Measurements from ENCODE around the gene MRI1. TPM values are rescaled to one million over a fixed set of nuclear protein-coding genes. Genes with fewer than 3 reads are reported as not detected.

MRI1 gene
- total RNA-seq, 1 experiment from 2014 or later: 33.8 TPM

GRCh38 chr19:13794757-13795589 lies 30.7 kb downstream of the MRI1 start, which contains the start of gene ZSWIM4:
Gene ZSWIM4 (plus strand): TSS chr19:13795443. CDS start chr19:13795649, 206 bp downstream.
- no TSS peak for BruUV-seq (replicated peaks)
- TF ChIP-seq CTCF (conservative IDR thresholded peaks at IDR 0.05): 0 out of 2 replicates have a peak, but pooled peaks have one; percentile 6
- no peak for TF ChIP-seq EZH2 (IDR thresholded peaks at IDR 0.05; ENCODE audit: low read depth)
- intact Hi-C loops (cut with micrococcal nuclease; ENCODE audit: unreplicated experiment): loop anchor here (1.0 to 2.0 kb wide), 4 partner anchors 8 to 68 kb away; partner anchors contain the start of gene MRI1

GRCh38 chr19:13795595-13796300 lies 31.4 kb downstream of the MRI1 start:
- Histone ChIP-seq H3K9me3 (ENCODE audit: insufficient read depth, low read depth) (no peaks in the 10 kb centered on the region), H3K79me2 (ENCODE audit: low read depth) (peaks cover 33% of the 10 kb centered on the region), H3K4me2 (peak overlapping the region; percentile 94), H2AFZ (peak overlapping the region; percentile 70; the same call in 1 of the 2 replicates), H3F3A (ENCODE audit: insufficient read depth, low read depth) (peaks cover 43% of the 10 kb centered on the region), H3K36me3 (ENCODE audit: low read depth) (peaks cover 4% of the 10 kb centered on the region; the same call in 1 of the 2 replicates), H3K9me2 (ENCODE audit: insufficient read depth) (no peaks in the 10 kb centered on the region), H4K20me1 (ENCODE audit: insufficient read depth) (no peaks in the 10 kb centered on the region), H3K27me3 (ENCODE audit: insufficient read depth, low read depth) (no peaks in the 10 kb centered on the region), H3K4me3 (peak overlapping the region; percentile 74), H3K27ac (peak overlapping the region; percentile 93), H3K4me1 (replicated peaks; ENCODE audit: insufficient read depth) (peaks cover 33% of the 10 kb centered on the region)
- peak; percentile 65 to 66 for DNase-seq
- POLR2A ChIA-PET (ENCODE audit: unreplicated experiment): interaction anchor here (0.6 to 2.2 kb wide), 12 partner anchors 19 to 617 kb away, joined by 3 to 14 read pairs (median 4); no protein-coding TSS in a partner anchor
- BruUV-seq (replicated peaks): no TSS peak
- no peak for TF ChIP-seq CTCF (conservative IDR thresholded peaks at IDR 0.05)
- no peak for TF ChIP-seq EZH2 (IDR thresholded peaks at IDR 0.05; ENCODE audit: low read depth)
- CTCF ChIA-PET: no interaction called here
- intact Hi-C loops (cut with micrococcal nuclease; ENCODE audit: unreplicated experiment): loop anchor here (1.0 to 2.0 kb wide), 4 partner anchors 8 to 67 kb away; partner anchors contain the start of gene MRI1

More at GRCh38 chr19:13794757-13795589, 30.7 kb downstream of the MRI1 start, which contains the start of gene ZSWIM4:
- peaks cover 44% of the 10 kb centered on the region for H3F3A ChIP-seq (ENCODE audit: insufficient read depth, low read depth)
- H3K9me2 ChIP-seq (ENCODE audit: insufficient read depth): no peaks in the 10 kb centered on the region
- no peaks in the 10 kb centered on the region for H3K27me3 ChIP-seq (ENCODE audit: insufficient read depth, low read depth)
- peak within 1 kb of the TSS; percentile 94 for H3K4me2 ChIP-seq
- peaks cover 33% of the 10 kb centered on the region for H3K79me2 ChIP-seq (ENCODE audit: low read depth)
- H2AFZ ChIP-seq: peak within 1 kb of the TSS; percentile 85
- DNase-seq: peak; percentile 98 to 99
- H3K9me3 ChIP-seq (ENCODE audit: insufficient read depth, low read depth): no peaks in the 10 kb centered on the region
- H4K20me1 ChIP-seq (ENCODE audit: insufficient read depth): no peaks in the 10 kb centered on the region
- no peaks in the 10 kb centered on the region for H3K36me3 ChIP-seq (ENCODE audit: low read depth)
- peaks cover 33% of the 10 kb centered on the region for H3K4me1 ChIP-seq (replicated peaks; ENCODE audit: insufficient read depth)
- peak within 1 kb of the TSS; percentile 94 for H3K27ac ChIP-seq
- POLR2A ChIA-PET (ENCODE audit: unreplicated experiment): interaction anchor here (0.6 to 2.2 kb wide), 14 partner anchors 12 to 611 kb away, joined by 3 to 14 read pairs (median 4); partner anchors contain the start of gene MRI1
- CTCF ChIA-PET: no interaction called here
- peak within 1 kb of the TSS; percentile 99 for H3K4me3 ChIP-seq
